ENCODE results near the gene RAB7B.
A peak's percentile ranks its signal among the peaks of the same experiment; 100 is the strongest.

The RAB7B gene

DNA sequence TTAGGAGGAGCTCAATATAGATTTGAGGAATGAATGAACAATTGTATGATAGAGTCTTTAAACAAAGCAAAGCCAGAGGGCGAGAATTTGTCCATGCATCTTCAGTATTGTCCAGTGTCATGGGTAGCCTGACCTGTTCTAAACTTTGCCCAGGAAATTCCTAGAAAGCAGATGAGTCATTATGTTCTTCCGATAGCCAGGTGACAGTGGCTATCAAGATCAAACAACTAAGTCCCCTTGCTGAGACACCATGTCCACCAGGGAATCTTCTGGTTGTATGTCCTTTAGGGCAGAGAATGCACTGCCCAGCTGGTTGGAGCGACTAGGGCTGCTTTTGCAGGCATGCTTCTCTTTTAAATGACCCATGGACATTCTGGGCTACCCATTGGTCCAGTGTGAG, 58.1 kb downstream of the RAB7B start:
- DNase-seq: no peak

DNA sequence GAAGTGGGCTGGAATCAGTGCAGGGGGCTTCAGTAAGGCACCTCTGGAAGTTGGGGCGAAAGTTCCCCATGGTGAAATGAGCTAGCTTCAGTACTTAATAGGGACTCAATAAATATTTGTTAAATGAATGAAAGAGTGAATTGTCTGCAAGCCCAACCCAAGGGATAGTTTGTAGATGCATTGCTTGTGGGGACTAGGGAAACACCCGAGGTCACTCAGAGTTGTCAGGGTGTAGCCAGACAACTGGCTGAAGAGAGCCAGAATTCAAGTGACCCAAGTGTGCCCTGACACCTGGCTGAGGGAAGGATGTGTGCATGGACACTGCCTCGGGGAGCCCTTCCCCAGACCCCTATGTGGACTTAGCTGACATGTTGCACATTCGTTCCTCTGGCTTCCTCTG, 58.7 kb downstream of the RAB7B start:
- no peak for DNase-seq

DNA sequence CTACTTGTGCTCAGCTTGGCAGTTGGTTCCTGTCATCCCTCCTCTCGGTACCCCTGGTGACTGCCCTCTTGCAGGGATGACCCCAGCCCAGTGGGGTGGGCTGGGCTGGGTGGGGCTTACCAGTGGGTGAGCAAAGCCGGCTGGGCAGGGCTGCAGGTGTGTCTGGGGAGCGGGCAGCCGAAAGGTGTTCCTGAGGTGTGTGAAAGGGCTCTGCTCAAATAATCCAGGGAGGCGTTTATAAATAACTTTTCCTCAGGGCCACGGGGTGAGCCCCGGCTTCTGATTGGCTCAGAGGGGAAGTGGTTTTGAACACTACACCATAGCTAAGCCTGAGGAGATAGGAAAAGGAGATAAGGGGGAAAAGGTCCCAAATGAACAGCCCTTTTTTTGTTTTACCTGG, 60.0 kb downstream of the RAB7B start, which contains the start of gene SLC26A9:
Gene SLC26A9, minus strand, starts transcription at position 212 of the 400 bp plus-strand sequence. CDS start 7,636 bp downstream, outside the sequence.
- no peak for DNase-seq

DNA sequence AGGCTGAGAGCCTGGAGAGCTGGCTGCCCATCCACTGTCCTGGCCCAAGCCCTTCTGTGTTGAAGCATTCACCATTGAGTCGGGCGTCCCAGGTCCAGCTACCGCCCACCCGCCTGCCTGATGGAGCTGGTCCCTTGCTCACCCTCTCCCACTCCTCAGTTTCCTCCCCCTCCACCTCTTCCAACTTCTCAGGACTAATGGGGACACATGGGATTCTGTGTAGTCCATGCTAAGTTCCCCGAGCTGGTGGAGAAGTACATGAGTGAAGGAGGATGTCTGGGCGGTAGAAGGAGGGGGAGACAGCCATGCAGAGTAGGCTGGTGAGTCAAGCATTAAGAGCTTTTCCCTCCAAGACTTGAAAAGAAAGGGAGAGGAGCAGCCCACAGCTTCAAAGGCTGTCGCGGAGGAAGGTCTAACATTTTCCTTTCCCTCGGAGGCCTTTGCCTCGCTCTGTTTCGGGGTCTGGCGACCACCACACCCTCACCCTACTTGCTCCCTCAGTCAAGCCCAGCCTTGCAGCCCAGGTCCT, 60.5 kb downstream of the RAB7B start:
- DNase-seq: no peak

DNA sequence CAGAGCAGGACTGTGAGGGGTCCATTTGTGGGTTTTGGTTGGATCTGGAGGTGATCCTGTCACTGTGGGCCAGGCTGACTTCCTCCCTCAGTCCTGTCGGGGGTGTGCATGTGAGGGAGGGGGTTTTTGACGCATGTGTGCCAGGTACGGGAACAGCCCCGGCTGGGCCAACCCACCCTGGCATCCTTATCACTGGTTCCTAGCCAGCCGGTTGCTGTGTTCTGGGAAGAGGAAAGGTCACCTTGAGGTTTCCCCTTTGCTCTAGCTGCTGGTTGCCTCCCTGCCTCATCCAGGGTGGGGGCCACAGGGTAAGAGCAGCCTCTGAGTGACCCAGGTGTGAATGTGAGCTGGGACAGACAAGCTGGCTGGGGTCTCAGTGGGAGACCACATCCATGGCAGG, 62.5 kb downstream of the RAB7B start:
- no peak for DNase-seq

DNA sequence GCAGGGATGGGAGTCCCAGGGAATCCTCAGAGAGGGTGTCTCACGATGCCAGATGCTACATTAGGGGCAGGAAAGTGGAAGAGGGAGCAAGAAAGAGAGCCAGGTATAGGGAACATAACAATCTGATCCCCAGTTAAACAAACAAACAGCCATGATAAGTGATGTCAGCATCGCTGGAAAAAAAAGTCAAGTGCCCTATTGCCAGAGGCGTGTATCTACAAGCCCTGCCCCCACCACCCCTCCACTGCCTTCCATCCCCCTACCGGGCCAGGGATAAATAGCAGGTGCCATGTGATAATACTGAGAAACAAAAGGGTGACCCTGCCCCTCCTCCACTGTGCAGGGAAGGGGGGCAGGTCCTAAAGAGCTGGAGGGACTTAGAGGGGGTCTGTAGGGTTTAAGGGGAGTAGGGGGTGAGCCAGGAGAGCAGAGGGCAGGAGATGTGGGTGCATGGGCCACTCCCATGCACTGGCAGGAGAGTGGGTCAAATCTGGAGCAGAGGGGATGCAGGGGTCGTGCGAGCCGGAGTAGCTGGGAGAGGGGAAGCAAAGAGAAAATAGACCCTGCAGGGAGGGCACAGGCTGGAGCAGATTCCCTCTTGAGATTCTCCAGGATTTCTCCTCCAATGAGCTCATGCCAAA, 63.4 kb downstream of the RAB7B start:
- DNase-seq: no peak

DNA sequence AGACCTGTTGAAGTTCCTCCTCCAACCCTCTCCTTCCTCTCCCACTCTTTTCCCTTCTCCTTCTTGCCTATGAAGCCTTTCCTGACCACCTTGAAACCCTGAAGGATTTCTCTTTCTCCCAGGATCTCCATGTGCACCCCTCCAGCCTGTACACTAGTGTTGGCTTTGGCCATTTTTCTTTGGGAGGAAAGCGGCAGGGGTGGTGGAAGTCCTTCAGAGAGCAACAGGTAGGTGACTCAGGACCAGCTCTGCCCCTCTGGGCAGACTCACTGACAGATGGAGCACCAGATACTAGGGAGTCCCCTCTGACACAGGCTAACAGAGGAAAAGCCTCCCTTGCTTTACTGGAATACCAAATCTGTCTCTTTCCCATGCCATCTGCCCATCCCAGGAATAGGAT, 64.5 kb downstream of the RAB7B start:
- no peak for DNase-seq

DNA sequence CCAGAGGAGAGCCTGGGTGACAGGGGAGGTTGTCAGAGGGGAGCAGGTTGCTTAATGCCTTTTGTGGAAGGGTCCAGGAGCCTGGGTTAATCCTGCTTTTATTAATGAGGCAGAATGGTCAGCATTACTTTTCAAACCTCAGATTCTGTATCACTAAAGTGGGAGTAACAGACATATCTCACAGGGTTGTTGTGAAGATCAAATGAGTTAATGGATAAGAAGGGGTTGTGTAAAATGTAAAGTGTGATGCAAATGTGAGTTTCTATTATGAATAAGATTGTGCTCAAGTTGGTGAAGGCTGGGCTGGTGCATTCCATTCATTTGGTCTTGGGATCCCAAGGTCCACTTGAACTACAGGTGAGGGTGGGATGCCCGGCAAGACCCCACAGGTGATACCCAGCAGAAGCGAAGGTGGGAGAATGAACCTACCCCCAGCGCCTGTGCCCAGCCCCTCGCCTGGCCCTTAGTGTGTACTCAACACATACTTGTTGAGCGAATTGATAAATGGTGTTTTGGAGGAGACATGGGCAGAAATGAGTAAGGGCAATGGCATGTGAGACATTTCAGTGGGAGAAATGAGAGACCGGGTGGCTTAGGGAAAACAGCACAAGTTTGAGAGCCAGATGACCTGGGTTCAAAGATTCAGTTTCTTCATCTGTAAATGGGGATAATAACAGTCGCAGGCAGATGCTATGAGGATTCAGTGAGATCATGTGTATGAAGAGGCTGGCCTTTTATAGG, 66.2 kb downstream of the RAB7B start:
- DNase-seq: no peak

GRCh38 chr1:205936311-205936710, 66.9 kb downstream of the RAB7B start:
- no peak for DNase-seq

- DNase-seq: no peak
Measured at GRCh38 chr1:205935869-205936268, 67.3 kb downstream of the RAB7B start.

- no peak for DNase-seq
Measured at GRCh38 chr1:205934788-205935187, 68.4 kb downstream of the RAB7B start.

DNA sequence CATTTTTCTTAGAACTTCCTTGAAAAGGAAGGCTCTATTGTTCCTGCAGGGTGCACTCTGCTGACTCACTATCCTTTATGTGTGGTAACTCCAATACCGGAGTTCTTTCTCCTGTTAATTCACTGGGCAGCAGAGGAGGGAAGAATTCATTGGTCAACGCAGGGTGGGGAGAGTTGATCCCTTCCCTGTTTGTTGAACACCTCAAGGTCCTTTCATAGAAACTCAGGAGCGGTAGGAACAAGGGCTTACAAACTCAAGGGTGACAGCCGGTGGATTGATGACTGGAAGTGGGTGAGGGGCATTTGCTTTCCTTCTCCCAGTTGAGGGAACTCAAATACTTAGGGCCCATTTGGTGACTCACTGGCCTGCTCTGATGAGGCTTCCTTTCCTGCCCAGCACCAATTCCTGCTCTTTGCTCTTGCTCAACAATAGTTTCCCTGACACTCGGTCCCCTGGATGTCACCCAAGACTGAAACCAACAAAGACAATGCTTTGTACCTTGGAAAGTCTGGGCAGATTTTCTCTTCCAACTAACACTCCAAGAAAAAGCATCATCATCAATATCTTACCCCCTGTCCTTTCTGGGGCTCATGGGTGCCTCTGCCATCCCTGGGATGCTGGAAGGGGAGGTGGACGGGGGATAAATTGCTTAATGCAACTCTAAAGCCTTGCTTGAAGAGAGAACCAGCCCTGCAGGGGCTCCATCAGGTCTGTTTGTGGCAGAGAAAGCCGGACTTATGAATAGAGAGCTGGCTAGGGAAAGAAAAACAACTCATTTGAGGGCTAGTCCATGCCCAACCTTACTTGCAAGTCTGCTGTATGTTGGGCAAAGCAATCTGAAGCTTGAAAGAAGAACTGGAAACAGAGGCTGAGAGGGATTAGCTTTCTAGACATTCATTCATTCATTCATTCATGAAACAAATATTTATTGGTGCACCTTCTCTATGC, 69.2 kb downstream of the RAB7B start:
- peak; percentile 19 to 28 for DNase-seq

GRCh38 chr1:205932776-205933175, 70.4 kb downstream of the RAB7B start:
- no peak for DNase-seq

DNA sequence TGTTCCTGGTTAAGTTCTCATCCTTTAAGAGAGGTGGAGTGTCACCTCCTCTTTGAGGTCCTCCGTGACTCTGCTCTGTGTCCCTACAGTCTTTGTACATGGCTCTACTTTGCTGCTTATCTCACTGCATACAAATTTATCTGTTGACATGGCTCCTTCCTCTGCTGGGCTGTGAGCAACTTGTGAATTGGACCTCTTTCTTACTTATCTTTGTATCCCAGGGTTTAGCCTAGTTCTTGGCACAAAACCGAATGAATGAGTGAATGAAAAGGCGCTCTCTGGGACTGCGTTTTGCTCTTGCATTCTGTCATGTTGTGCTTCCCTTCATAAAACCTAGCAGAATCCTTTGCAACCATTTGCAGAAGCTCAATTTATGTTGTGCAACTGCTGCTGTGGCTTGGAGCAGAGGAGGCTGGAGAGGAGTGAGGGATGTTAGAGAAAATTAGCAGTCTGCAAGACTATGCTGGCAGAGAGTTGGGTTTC, 72.4 kb downstream of the RAB7B start:
- peak; percentile 67 to 72 for DNase-seq

- DNase-seq: no peak
Measured at GRCh38 chr1:205930195-205930577, 73.0 kb downstream of the RAB7B start.

GRCh38 chr1:205929496-205930194, 73.5 kb downstream of the RAB7B start:
- DNase-seq: no peak

DNA sequence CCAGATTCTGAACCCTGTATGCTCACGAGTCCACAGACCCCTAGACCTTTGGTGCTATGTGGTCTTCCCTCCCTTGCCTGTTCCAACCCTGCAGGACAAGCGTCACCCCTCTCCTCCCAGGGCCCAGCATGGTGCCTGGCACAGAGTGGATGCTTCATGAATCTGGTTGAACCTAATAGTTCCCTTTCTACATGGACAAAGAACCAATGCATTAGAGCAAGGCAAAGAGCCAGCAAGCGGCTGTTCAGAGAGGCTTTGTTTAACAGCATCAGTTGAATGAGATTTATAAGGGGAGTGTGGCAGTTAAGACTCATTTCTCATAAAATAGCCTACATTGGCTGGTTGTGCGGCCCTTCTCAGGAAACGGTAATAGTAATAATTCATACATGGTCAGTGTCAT, 74.9 kb downstream of the RAB7B start:
- no peak for DNase-seq

GRCh38 chr1:205927676-205928075, 75.5 kb downstream of the RAB7B start:
- no peak for DNase-seq

GRCh38 chr1:205927247-205927646, 75.9 kb downstream of the RAB7B start:
- no peak for DNase-seq

Measured in AML-193 (cell line).